Esophagus muscularis mucosa (tissue), 4 donors: ENCODE measurements around the gene S100A2.

Experiments
- EP300 ChIP-seq: sonication (generic); formaldehyde crosslinking; IDR thresholded peaks from one replicate; pipeline ENCODE4 v1.6.1; 2017; ENCODE audit warnings: antibody characterized with exemption
- POLR2AphosphoS5 ChIP-seq, 2 donors: sonication (generic); formaldehyde crosslinking; IDR thresholded peaks; one replicate each; pipeline ENCODE4 v1.6.1; 2017; ENCODE audit warnings: antibody characterized with exemption in 2 of 2
- TF ChIP-seq, protein P1 (sequence below), 3 experiments: fragments of 200-600 bp in 2 of 3; fragments of 450-650 bp in 1 of 3; sonication (generic) in 2 of 3; IDR thresholded peaks; one replicate each; pipeline ENCODE4 v1.5.1; 2017 to 2019; ENCODE audit warnings: antibody characterized with exemption in 3 of 3, mild to moderate bottlenecking in 2 of 3, moderate library complexity in 1 of 3

- TF ChIP-seq EP300 (no peak), POLR2AphosphoS5 (IDR thresholded peaks at IDR 0.05) (no peak)
- TF ChIP-seq, protein P1, sequence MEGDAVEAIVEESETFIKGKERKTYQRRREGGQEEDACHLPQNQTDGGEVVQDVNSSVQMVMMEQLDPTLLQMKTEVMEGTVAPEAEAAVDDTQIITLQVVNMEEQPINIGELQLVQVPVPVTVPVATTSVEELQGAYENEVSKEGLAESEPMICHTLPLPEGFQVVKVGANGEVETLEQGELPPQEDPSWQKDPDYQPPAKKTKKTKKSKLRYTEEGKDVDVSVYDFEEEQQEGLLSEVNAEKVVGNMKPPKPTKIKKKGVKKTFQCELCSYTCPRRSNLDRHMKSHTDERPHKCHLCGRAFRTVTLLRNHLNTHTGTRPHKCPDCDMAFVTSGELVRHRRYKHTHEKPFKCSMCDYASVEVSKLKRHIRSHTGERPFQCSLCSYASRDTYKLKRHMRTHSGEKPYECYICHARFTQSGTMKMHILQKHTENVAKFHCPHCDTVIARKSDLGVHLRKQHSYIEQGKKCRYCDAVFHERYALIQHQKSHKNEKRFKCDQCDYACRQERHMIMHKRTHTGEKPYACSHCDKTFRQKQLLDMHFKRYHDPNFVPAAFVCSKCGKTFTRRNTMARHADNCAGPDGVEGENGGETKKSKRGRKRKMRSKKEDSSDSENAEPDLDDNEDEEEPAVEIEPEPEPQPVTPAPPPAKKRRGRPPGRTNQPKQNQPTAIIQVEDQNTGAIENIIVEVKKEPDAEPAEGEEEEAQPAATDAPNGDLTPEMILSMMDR (IDR thresholded peaks at IDR 0.05), result no peak
Observed at GRCh38 chr1:153610811-153611301, 45.2 kb upstream of the S100A2 start.
